Subcutaneous abdominal adipose tissue (tissue), 5 donors: ENCODE results near the gene FSTL1.
A peak's percentile ranks its signal among the peaks of the same experiment; 100 is the strongest.

Experiments
- H3K27ac ChIP-seq: one replicate; pipeline ENCODE4 v1.7.0; 2013; ENCODE audit warnings: low read depth, mild to moderate bottlenecking, inconsistent platforms, low read length, moderate library complexity
- H3K27me3 ChIP-seq, 5 donors: one replicate each; pipeline ENCODE4 v1.7.0; 2013; ENCODE audit warnings: low read length in 5 of 5, inconsistent platforms in 1 of 5; ENCODE audit not compliant: control insufficient read depth in 5 of 5, insufficient read depth in 4 of 5
- H3K36me3 ChIP-seq, 5 donors: one replicate each; pipeline ENCODE4 v1.7.0; 2013; ENCODE audit warnings: low read length in 5 of 5; ENCODE audit not compliant: control insufficient read depth in 5 of 5, insufficient read depth in 5 of 5
- H3K4me1 ChIP-seq, 5 donors: one replicate each; pipeline ENCODE4 v1.7.0; 2013; ENCODE audit warnings: low read length in 5 of 5, mild to moderate bottlenecking in 3 of 5, moderate library complexity in 1 of 5; ENCODE audit not compliant: control insufficient read depth in 5 of 5, insufficient read depth in 5 of 5
- H3K4me3 ChIP-seq, 5 donors: one replicate each; pipeline ENCODE4 v1.7.0; 2013; ENCODE audit warnings: low read length in 5 of 5, low read depth in 1 of 5
- H3K9ac ChIP-seq, 5 donors: one replicate each; pipeline ENCODE4 v1.7.0; 2013; ENCODE audit warnings: low read length in 5 of 5, mild to moderate bottlenecking in 4 of 5, moderate library complexity in 3 of 5
- H3K9me3 ChIP-seq, 5 donors: one replicate each; pipeline ENCODE4 v1.7.0; 2013; ENCODE audit warnings: low read length in 5 of 5; ENCODE audit not compliant: control insufficient read depth in 5 of 5
- donor health status: healthy.
- donor health status: healthy.
- donor health status: healthy.
- donor health status: healthy.
- donor health status: healthy.

Gene FSTL1

GRCh38 chr3:120442975-120443517, 7.7 kb downstream of the FSTL1 start:
- Histone ChIP-seq H3K9ac (peak overlapping the region in 1 of 5 donors; percentile 22), H3K4me3 (peak overlapping the region in 1 of 5 donors; percentile 6), H3K36me3 (peaks cover 0 to 17% (median 15%) of the 10 kb centered on the region in 5 donors), H3K4me1 (peaks cover 10 to 83% (median 83%) of the 10 kb centered on the region in 5 donors), H3K27ac (no peak overlapping the region), H3K27me3 (no peaks in the 10 kb centered on the region), H3K9me3 (no peaks in the 10 kb centered on the region)

GRCh38 chr3:120441776-120442175, 9.0 kb downstream of the FSTL1 start:
- Histone ChIP-seq H3K4me3 (no peak overlapping the region), H3K4me1 (peaks cover 7 to 84% (median 81%) of the 10 kb centered on the region in 5 donors), H3K9me3 (no peaks in the 10 kb centered on the region), H3K27me3 (no peaks in the 10 kb centered on the region), H3K36me3 (peaks cover 0 to 17% (median 10%) of the 10 kb centered on the region in 5 donors), H3K27ac (peak overlapping the region; percentile 52), H3K9ac (peak overlapping the region in 1 of 5 donors; percentile 3)

- no peak overlapping the region for H3K9ac ChIP-seq
- peaks cover 2 to 84% (median 80%) of the 10 kb centered on the region in 5 donors for H3K4me1 ChIP-seq
- peak overlapping the region; percentile 52 for H3K27ac ChIP-seq
- no peak overlapping the region for H3K4me3 ChIP-seq
- no peaks in the 10 kb centered on the region for H3K27me3 ChIP-seq
- no peaks in the 10 kb centered on the region for H3K9me3 ChIP-seq
- peaks cover 0 to 15% (median 10%) of the 10 kb centered on the region in 5 donors for H3K36me3 ChIP-seq
Measured at GRCh38 chr3:120440762-120441161, 10.0 kb downstream of the FSTL1 start.

- no peaks in the 10 kb centered on the region for H3K9me3 ChIP-seq
- H3K27ac ChIP-seq: peak overlapping the region; percentile 52
- H3K9ac ChIP-seq: no peak overlapping the region
- peaks cover 4 to 84% (median 80%) of the 10 kb centered on the region in 5 donors for H3K4me1 ChIP-seq
- H3K4me3 ChIP-seq: no peak overlapping the region
- peaks cover 0 to 15% (median 10%) of the 10 kb centered on the region in 5 donors for H3K36me3 ChIP-seq
- H3K27me3 ChIP-seq: no peaks in the 10 kb centered on the region
Measured at GRCh38 chr3:120440001-120440703, 10.6 kb downstream of the FSTL1 start.

GRCh38 chr3:120438665-120439370, 12.0 kb downstream of the FSTL1 start:
- no peaks in the 10 kb centered on the region for H3K27me3 ChIP-seq
- peaks cover 4 to 90% (median 85%) of the 10 kb centered on the region in 5 donors for H3K4me1 ChIP-seq
- H3K9ac ChIP-seq: peak overlapping the region in 1 of 5 donors; percentile 9
- no peaks in the 10 kb centered on the region for H3K9me3 ChIP-seq
- peak overlapping the region; percentile 52 for H3K27ac ChIP-seq
- H3K4me3 ChIP-seq: peak overlapping the region in 2 of 5 donors; percentile 10 to 32
- peaks cover 4 to 22% (median 17%) of the 10 kb centered on the region in 5 donors for H3K36me3 ChIP-seq

GRCh38 chr3:120438216-120438615, 12.6 kb downstream of the FSTL1 start:
- H3K4me1 ChIP-seq: peaks cover 4 to 91% (median 83%) of the 10 kb centered on the region in 5 donors

GRCh38 chr3:120437559-120437958, 13.2 kb downstream of the FSTL1 start:
- no peaks in the 10 kb centered on the region for H3K9me3 ChIP-seq
- no peak overlapping the region for H3K4me3 ChIP-seq
- peak overlapping the region; percentile 52 for H3K27ac ChIP-seq
- no peak overlapping the region for H3K9ac ChIP-seq
- peaks cover 5 to 95% (median 87%) of the 10 kb centered on the region in 5 donors for H3K4me1 ChIP-seq
- H3K36me3 ChIP-seq: peaks cover 4 to 23% (median 17%) of the 10 kb centered on the region in 5 donors
- H3K27me3 ChIP-seq: no peaks in the 10 kb centered on the region

More at GRCh38 chr3:120438216-120438615, 12.6 kb downstream of the FSTL1 start:
- no peaks in the 10 kb centered on the region for H3K27me3 ChIP-seq
- H3K27ac ChIP-seq: peak overlapping the region; percentile 52
- H3K36me3 ChIP-seq: peaks cover 4 to 23% (median 17%) of the 10 kb centered on the region in 5 donors
- H3K9ac ChIP-seq: no peak overlapping the region
- H3K9me3 ChIP-seq: no peaks in the 10 kb centered on the region
- H3K4me3 ChIP-seq: no peak overlapping the region

GRCh38 chr3:120436523-120437050, 14.2 kb downstream of the FSTL1 start:
- H3K9me3 ChIP-seq: no peaks in the 10 kb centered on the region
- H3K36me3 ChIP-seq: peaks cover 4 to 23% (median 17%) of the 10 kb centered on the region in 5 donors
- H3K4me3 ChIP-seq: no peak overlapping the region
- no peaks in the 10 kb centered on the region for H3K27me3 ChIP-seq
- peak overlapping the region; percentile 53 for H3K27ac ChIP-seq
- H3K9ac ChIP-seq: no peak overlapping the region
- peaks cover 10 to 98% (median 89%) of the 10 kb centered on the region in 5 donors for H3K4me1 ChIP-seq

GRCh38 chr3:120435621-120436020, 15.2 kb downstream of the FSTL1 start:
- Histone ChIP-seq H3K4me3 (no peak overlapping the region), H3K4me1 (peaks cover 10 to 90% (median 80%) of the 10 kb centered on the region in 5 donors), H3K36me3 (peaks cover 5 to 20% (median 17%) of the 10 kb centered on the region in 5 donors), H3K9me3 (no peaks in the 10 kb centered on the region), H3K27ac (peak overlapping the region; percentile 53), H3K9ac (peak overlapping the region in 1 of 5 donors; percentile 1), H3K27me3 (no peaks in the 10 kb centered on the region)
